Esophagus muscularis mucosa (tissue), 3 donors: Measurements from ENCODE around the gene EED.

ENCODE experiments used
- POLR2A ChIP-seq: fragments of 450-650 bp; IDR thresholded peaks from one replicate; pipeline ENCODE4 v1.6.1; 2017; ENCODE audit warnings: antibody characterized with exemption, moderate library complexity, mild to moderate bottlenecking, low read depth
- POLR2AphosphoS5 ChIP-seq, 2 donors: sonication (generic); formaldehyde crosslinking; IDR thresholded peaks; one replicate each; pipeline ENCODE4 v1.6.1; 2017; ENCODE audit warnings: antibody characterized with exemption in 2 of 2
- TF ChIP-seq, protein P1 (sequence below), 3 experiments: fragments of 200-600 bp in 2 of 3; fragments of 450-650 bp in 1 of 3; sonication (generic) in 2 of 3; IDR thresholded peaks; one replicate each; pipeline ENCODE4 v1.5.1; 2017 to 2019; ENCODE audit warnings: antibody characterized with exemption in 3 of 3, mild to moderate bottlenecking in 2 of 3, moderate library complexity in 1 of 3

DNA sequence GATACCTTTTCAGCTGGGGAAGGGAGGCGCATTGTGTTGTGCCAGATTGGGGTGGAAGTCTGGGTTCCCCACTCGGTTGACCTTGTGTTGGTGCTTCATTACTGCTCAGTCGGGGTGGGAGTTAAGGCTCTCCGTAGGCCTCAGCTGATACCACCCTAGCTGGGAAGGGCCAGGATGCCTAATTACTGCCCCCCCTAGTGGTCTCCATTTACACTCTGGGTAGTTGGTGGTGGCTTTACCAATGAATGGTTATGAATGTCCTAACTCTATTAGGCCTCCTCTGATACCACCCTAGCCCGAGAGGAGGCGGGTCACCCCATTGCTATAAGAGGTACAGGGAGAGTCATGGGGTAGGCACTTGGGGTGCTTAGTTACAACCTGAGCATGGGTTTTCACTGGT lies 29.9 kb downstream of the EED start:
- TF ChIP-seq, protein P1, sequence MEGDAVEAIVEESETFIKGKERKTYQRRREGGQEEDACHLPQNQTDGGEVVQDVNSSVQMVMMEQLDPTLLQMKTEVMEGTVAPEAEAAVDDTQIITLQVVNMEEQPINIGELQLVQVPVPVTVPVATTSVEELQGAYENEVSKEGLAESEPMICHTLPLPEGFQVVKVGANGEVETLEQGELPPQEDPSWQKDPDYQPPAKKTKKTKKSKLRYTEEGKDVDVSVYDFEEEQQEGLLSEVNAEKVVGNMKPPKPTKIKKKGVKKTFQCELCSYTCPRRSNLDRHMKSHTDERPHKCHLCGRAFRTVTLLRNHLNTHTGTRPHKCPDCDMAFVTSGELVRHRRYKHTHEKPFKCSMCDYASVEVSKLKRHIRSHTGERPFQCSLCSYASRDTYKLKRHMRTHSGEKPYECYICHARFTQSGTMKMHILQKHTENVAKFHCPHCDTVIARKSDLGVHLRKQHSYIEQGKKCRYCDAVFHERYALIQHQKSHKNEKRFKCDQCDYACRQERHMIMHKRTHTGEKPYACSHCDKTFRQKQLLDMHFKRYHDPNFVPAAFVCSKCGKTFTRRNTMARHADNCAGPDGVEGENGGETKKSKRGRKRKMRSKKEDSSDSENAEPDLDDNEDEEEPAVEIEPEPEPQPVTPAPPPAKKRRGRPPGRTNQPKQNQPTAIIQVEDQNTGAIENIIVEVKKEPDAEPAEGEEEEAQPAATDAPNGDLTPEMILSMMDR (IDR thresholded peaks at IDR 0.05), result no peak
- TF ChIP-seq POLR2A, result no peak
- no peak for TF ChIP-seq POLR2AphosphoS5 (IDR thresholded peaks at IDR 0.05)
